ENCODE measurements around the gene UBR4. TPM values are rescaled to one million over a fixed set of nuclear protein-coding genes. Genes with fewer than 3 reads are reported as not detected.

The UBR4 gene
- total and polyA plus RNA-seq, 10 of the 15 experiments (the other 5 are each of a cell fraction or from before 2014, with no cell fraction given), result 34.2 to 124 (median 56.2) TPM

DNA sequence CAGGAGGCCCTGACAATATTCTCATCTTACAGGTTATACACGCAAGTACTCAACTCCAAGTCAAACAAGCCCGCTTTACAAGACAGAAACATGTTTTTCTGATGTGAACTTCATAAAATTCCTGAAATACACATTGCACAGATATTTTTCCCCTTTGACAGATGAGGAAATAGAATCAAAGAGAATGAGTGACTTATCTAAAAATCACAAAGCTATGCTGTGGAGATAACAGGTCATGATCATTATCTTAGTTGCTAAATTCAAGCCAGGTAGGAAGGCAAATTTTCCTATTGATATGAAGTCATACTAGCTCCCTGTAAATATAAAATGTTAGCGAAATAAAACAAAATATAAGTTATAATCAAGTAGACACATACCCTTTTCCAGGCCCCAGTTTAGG lies 18.3 kb downstream of the UBR4 start:
- CTCF ChIA-PET, result interaction anchor here (0.9 kb wide), 1 partner anchor 49 kb away, joined by 5 read pairs; no protein-coding TSS in a partner anchor
- Histone ChIP-seq H4K20me1 (ENCODE audit: control insufficient read depth, insufficient read depth) (no peaks in the 10 kb centered on the region), H3K27ac (ENCODE audit: control insufficient read depth, insufficient read depth) (no peak overlapping the region), H3K4me1 (ENCODE audit: control insufficient read depth, insufficient read depth, low read length) (no peaks in the 10 kb centered on the region), H2AFZ (ENCODE audit: control insufficient read depth, low read depth, low read length) (no peak overlapping the region), H3K9ac (ENCODE audit: control insufficient read depth, insufficient read depth, low read length) (no peak overlapping the region), H3K27me3 (replicated peaks in 1 of 2; ENCODE audit: control insufficient read depth in 2 of 2, insufficient read depth in 2 of 2, low read length in 1 of 2) (no peaks in the 10 kb centered on the region), H3K4me3 (no peak overlapping the region), H3K79me2 (ENCODE audit: control insufficient read depth, insufficient read depth, low read length) (no peaks in the 10 kb centered on the region; the same call in 1 of the 2 replicates), H3K36me3 (ENCODE audit: control insufficient read depth in 2 of 2, insufficient read depth in 2 of 2, low read length in 1 of 2) (peaks cover 12 to 46% of the 10 kb centered on the region in 2 experiments), H3K4me2 (ENCODE audit: control insufficient read depth, insufficient read depth) (no peak overlapping the region), H3K9me3 (replicated peaks; ENCODE audit: control insufficient read depth, insufficient read depth, low read length) (no peaks in the 10 kb centered on the region)
- no peak for DNase-seq (ENCODE audit: low read depth, low spot score)
- intact Hi-C loops (cut with micrococcal nuclease; ENCODE audit: unreplicated experiment) (no loop called here), in situ Hi-C loops (cut with MboI) (loop anchor here (25.0 kb wide), 1 partner anchor 1570 kb away; no protein-coding TSS in a partner anchor)
- FAIRE-seq, result no peak
- SMC1A ChIA-PET (ENCODE audit: uncharacterized antibody, unreplicated experiment), result interaction anchor here (0.8 to 1.2 kb wide), 3 partner anchors 11 to 26 kb away, joined by 3 to 4 read pairs (median 4); no protein-coding TSS in a partner anchor
- ATAC-seq, result no peak
- WGBS (ENCODE audit: insufficient coverage, insufficient replicate concordance, low lambda C conversion rate, missing lambda C conversion rate), result 100% methylated on average over 3 of the region's 3 CpGs
- RAD21 ChIA-PET (ENCODE audit: unreplicated experiment), result no interaction called here
- POLR2A ChIA-PET, result no interaction called here
- BruUV-seq (replicated peaks), result no TSS peak
- TF ChIP-seq TCF12 (IDR thresholded peaks at IDR 0.05; ENCODE audit: low read depth, low read length), result no peak
- no peak for TF ChIP-seq ZNF274 (IDR thresholded peaks at IDR 0.05; ENCODE audit: insufficient read depth, insufficient read length)
- no peak for TF ChIP-seq STAT1 (conservative IDR thresholded peaks at IDR 0.05)
- no peak for TF ChIP-seq EZH2 (IDR thresholded peaks at IDR 0.05; ENCODE audit: borderline replicate concordance, control insufficient read depth, low read depth, low read length)
- TF ChIP-seq, protein P1, sequence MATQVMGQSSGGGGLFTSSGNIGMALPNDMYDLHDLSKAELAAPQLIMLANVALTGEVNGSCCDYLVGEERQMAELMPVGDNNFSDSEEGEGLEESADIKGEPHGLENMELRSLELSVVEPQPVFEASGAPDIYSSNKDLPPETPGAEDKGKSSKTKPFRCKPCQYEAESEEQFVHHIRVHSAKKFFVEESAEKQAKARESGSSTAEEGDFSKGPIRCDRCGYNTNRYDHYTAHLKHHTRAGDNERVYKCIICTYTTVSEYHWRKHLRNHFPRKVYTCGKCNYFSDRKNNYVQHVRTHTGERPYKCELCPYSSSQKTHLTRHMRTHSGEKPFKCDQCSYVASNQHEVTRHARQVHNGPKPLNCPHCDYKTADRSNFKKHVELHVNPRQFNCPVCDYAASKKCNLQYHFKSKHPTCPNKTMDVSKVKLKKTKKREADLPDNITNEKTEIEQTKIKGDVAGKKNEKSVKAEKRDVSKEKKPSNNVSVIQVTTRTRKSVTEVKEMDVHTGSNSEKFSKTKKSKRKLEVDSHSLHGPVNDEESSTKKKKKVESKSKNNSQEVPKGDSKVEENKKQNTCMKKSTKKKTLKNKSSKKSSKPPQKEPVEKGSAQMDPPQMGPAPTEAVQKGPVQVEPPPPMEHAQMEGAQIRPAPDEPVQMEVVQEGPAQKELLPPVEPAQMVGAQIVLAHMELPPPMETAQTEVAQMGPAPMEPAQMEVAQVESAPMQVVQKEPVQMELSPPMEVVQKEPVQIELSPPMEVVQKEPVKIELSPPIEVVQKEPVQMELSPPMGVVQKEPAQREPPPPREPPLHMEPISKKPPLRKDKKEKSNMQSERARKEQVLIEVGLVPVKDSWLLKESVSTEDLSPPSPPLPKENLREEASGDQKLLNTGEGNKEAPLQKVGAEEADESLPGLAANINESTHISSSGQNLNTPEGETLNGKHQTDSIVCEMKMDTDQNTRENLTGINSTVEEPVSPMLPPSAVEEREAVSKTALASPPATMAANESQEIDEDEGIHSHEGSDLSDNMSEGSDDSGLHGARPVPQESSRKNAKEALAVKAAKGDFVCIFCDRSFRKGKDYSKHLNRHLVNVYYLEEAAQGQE (IDR thresholded peaks at IDR 0.05; ENCODE audit: low read depth, low read length), result no peak
- TF ChIP-seq RCOR1 (conservative IDR thresholded peaks at IDR 0.05; ENCODE audit: low read depth, low read length), result no peak
- no peak for TF ChIP-seq TARDBP (IDR thresholded peaks at IDR 0.05; ENCODE audit: borderline replicate concordance)
- TF ChIP-seq, protein P2, sequence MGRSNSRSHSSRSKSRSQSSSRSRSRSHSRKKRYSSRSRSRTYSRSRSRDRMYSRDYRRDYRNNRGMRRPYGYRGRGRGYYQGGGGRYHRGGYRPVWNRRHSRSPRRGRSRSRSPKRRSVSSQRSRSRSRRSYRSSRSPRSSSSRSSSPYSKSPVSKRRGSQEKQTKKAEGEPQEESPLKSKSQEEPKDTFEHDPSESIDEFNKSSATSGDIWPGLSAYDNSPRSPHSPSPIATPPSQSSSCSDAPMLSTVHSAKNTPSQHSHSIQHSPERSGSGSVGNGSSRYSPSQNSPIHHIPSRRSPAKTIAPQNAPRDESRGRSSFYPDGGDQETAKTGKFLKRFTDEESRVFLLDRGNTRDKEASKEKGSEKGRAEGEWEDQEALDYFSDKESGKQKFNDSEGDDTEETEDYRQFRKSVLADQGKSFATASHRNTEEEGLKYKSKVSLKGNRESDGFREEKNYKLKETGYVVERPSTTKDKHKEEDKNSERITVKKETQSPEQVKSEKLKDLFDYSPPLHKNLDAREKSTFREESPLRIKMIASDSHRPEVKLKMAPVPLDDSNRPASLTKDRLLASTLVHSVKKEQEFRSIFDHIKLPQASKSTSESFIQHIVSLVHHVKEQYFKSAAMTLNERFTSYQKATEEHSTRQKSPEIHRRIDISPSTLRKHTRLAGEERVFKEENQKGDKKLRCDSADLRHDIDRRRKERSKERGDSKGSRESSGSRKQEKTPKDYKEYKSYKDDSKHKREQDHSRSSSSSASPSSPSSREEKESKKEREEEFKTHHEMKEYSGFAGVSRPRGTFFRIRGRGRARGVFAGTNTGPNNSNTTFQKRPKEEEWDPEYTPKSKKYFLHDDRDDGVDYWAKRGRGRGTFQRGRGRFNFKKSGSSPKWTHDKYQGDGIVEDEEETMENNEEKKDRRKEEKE (IDR thresholded peaks at IDR 0.05), result no peak
- TF ChIP-seq PAX5 (IDR thresholded peaks at IDR 0.05; ENCODE audit: borderline replicate concordance, low read depth, low read length), result no peak
- no peak for TF ChIP-seq BACH1 (IDR thresholded peaks at IDR 0.05; ENCODE audit: borderline replicate concordance)
- no peak for TF ChIP-seq CHD2 (IDR thresholded peaks at IDR 0.05; ENCODE audit: borderline replicate concordance, low read depth, low read length)
- no peak for TF ChIP-seq RBBP5 (conservative IDR thresholded peaks at IDR 0.05)
- TF ChIP-seq, protein P3, sequence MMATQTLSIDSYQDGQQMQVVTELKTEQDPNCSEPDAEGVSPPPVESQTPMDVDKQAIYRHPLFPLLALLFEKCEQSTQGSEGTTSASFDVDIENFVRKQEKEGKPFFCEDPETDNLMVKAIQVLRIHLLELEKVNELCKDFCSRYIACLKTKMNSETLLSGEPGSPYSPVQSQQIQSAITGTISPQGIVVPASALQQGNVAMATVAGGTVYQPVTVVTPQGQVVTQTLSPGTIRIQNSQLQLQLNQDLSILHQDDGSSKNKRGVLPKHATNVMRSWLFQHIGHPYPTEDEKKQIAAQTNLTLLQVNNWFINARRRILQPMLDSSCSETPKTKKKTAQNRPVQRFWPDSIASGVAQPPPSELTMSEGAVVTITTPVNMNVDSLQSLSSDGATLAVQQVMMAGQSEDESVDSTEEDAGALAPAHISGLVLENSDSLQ (IDR thresholded peaks at IDR 0.05), result no peak
- TF ChIP-seq, protein P4, sequence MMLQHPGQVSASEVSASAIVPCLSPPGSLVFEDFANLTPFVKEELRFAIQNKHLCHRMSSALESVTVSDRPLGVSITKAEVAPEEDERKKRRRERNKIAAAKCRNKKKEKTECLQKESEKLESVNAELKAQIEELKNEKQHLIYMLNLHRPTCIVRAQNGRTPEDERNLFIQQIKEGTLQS (IDR thresholded peaks at IDR 0.05; ENCODE audit: borderline replicate concordance, extremely low read depth, low read depth, low read length), result no peak
- TF ChIP-seq SIN3A (IDR thresholded peaks at IDR 0.05; ENCODE audit: low read depth, low read length), result no peak
- TF ChIP-seq IKZF2 (IDR thresholded peaks at IDR 0.05), result no peak
- no peak for TF ChIP-seq HCFC1 (IDR thresholded peaks at IDR 0.05; ENCODE audit: low read length)
- TF ChIP-seq, protein P5, sequence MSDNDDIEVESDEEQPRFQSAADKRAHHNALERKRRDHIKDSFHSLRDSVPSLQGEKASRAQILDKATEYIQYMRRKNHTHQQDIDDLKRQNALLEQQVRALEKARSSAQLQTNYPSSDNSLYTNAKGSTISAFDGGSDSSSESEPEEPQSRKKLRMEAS (IDR thresholded peaks at IDR 0.05; ENCODE audit: low read depth, low read length), result no peak
- TF ChIP-seq ZNF24 (IDR thresholded peaks at IDR 0.05), result no peak

All from GM12878 (cell line).